OCI-M1 (cell line): ENCODE data around the gene TMEM59L.
"Not testable (repeated sequence)": the region's sequence is repeated elsewhere in the genome, so short reads cannot be mapped to it uniquely, and the experiment has no call there.

ENCODE experiments used
- DNase-seq: peaks from one replicate; lab custom pipeline; 2025; lab: John Stamatoyannopoulos, UW

TMEM59L gene

GRCh38 chr19:18594096-18594823, 18.4 kb upstream of the TMEM59L start:
- peak; percentile 87 for DNase-seq

- DNase-seq = no peak
These were observed 17.8 kb upstream of the TMEM59L start for GRCh38 chr19:18594824-18595373.

GRCh38 chr19:18595475-18595874, 17.2 kb upstream of the TMEM59L start:
- DNase-seq = no peak

GRCh38 chr19:18596752-18597157, 15.9 kb upstream of the TMEM59L start:
- DNase-seq = peak; percentile 87

- DNase-seq = no peak
These were observed 14.6 kb upstream of the TMEM59L start for GRCh38 chr19:18597809-18598660.

GRCh38 chr19:18599485-18599884, 13.2 kb upstream of the TMEM59L start:
- no peak for DNase-seq

- DNase-seq = not testable (repeated sequence)
These were observed 11.8 kb upstream of the TMEM59L start for GRCh38 chr19:18600692-18601397.

GRCh38 chr19:18601875-18602274, 10.8 kb upstream of the TMEM59L start:
- no peak for DNase-seq

- peak; percentile 32 for DNase-seq
These were observed 9.3 kb upstream of the TMEM59L start for GRCh38 chr19:18603255-18603957.

GRCh38 chr19:18603958-18604819, 8.5 kb upstream of the TMEM59L start:
- no peak for DNase-seq

- DNase-seq = no peak
These were observed 7.9 kb upstream of the TMEM59L start for GRCh38 chr19:18604820-18605159.

- DNase-seq = no peak
These were observed 7.5 kb upstream of the TMEM59L start for GRCh38 chr19:18605196-18605545.

- no peak for DNase-seq
These were observed 7.0 kb upstream of the TMEM59L start for GRCh38 chr19:18605546-18606280.

GRCh38 chr19:18606281-18607225, 6.1 kb upstream of the TMEM59L start, which contains the start of gene CRLF1:
TSS of gene CRLF1 (minus strand) at chr19:18606799. CDS start at chr19:18606656, 143 bp downstream.
- no peak for DNase-seq

GRCh38 chr19:18607226-18608101, 5.2 kb upstream of the TMEM59L start:
- no peak for DNase-seq

- DNase-seq = no peak
These were observed 4.4 kb upstream of the TMEM59L start for GRCh38 chr19:18608102-18608804.
